GM19324 (cell line): Measurements from ENCODE around the gene RALB.
"Not testable (repeated sequence)": the region's sequence is repeated elsewhere in the genome, so short reads cannot be mapped to it uniquely, and the experiment has no call there.

Experiments used
- ATAC-seq: cut with Tn5 transposase; IDR thresholded peaks from one replicate; pipeline ENCODE4 v1.9.1; 2021; ENCODE audit warnings: mild to moderate bottlenecking, moderate library complexity; ENCODE audit not compliant: unreplicated experiment, low FRiP score

The RALB gene

GRCh38 chr2:120313695-120314615 is 61.3 kb downstream of the RALB start:
- no peak for ATAC-seq

- no peak for ATAC-seq
Measured at GRCh38 chr2:120314690-120315366, 62.2 kb downstream of the RALB start.

DNA sequence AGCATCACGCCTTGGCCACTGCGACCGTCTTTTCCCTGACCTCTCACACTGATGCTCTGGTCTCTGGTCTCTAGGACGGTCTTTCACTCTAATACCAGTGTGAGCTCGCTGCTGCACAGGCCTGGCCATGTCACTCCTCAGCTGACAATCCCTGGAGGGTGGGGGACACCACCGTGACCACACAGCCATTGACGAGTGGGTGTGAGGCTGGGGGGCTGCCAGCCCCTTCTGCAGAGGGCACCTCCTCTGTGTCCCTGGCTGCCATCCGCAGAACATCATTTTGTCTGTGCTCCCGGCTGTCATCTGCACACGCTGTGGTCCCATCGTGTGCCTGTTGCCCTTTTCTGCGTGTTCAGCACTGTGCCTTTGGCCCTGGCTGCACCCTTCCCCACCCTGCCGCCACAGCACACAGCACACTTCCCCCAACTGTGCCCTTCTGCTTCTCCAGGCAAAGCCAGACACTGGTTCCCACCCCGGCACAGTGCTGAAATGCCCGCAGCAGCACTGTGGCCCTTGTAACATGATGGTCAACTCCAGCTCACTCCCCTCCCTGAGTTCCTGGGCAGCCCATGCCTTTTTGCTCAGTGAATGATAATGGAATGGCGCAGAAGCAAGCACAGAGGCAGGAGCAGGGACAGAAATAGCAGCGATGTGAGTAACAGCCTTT is 62.8 kb downstream of the RALB start:
- no peak for ATAC-seq

- ATAC-seq: no peak
Measured at GRCh38 chr2:120316071-120316470, 63.4 kb downstream of the RALB start.

DNA sequence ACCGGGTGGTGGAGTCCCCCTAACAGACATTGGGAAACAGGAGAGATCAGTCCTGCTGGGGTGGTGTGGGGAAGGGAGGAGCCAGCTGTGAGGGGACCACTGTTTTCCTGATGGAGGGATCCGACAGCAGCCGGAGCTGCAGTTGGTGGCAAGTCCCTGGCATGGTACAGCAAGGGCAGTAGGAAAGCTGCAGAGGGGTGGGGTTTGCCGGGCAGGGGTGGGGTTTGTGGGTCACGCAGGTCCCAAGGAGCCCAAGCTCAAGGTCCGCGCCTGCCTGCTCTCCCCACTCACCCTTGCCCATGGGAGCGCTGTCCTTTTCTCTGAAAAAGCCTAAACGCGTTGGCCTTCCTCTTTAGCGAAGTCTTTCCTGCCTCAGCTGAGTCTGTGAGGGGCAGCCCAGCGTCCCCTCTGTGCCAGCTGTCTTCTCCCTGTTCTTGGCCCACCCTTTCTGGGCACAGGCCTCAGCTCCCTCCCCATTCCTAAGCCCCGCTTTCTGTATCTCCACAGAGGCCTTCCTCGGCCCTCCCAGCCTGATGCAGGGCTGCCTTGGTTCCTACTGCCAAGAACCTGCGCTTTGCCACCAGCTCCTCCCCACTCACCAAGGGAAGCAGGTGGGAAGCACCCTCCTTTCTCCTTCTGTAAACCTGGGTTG is 64.0 kb downstream of the RALB start:
- ATAC-seq: no peak

- ATAC-seq: no peak
Measured at GRCh38 chr2:120317180-120317533, 64.5 kb downstream of the RALB start.

- no peak for ATAC-seq
Measured at GRCh38 chr2:120317916-120318315, 65.3 kb downstream of the RALB start.

DNA sequence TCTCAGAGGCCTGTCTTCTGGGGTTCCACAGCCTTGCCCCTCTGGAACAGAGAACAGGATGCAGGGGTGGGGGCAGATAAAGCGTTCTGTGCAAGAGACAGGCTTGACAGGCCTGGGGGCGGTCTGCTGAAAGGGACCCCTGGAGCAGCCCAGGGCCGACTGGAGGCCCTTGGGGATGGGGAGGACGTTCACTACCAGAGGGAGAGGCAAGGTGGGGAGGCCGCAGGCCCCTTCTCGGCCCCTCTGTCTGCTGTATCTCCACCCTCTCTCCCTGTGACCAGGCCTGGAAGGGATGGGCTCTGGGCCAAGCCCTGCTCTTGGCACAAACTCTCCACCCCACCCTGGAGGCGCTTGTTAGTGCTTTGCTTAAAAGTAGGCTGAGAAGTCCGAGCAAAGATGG is 66.0 kb downstream of the RALB start:
- no peak for ATAC-seq

- ATAC-seq: no peak
Measured at GRCh38 chr2:120319123-120319522, 66.5 kb downstream of the RALB start.

GRCh38 chr2:120319686-120320317 is 67.2 kb downstream of the RALB start:
- no peak for ATAC-seq

- ATAC-seq: no peak
Measured at GRCh38 chr2:120320318-120320851, 67.7 kb downstream of the RALB start.

GRCh38 chr2:120320887-120321556 is 68.4 kb downstream of the RALB start:
- not testable (repeated sequence) for ATAC-seq

- ATAC-seq: no peak
Measured at GRCh38 chr2:120321721-120322284, 69.2 kb downstream of the RALB start.

DNA sequence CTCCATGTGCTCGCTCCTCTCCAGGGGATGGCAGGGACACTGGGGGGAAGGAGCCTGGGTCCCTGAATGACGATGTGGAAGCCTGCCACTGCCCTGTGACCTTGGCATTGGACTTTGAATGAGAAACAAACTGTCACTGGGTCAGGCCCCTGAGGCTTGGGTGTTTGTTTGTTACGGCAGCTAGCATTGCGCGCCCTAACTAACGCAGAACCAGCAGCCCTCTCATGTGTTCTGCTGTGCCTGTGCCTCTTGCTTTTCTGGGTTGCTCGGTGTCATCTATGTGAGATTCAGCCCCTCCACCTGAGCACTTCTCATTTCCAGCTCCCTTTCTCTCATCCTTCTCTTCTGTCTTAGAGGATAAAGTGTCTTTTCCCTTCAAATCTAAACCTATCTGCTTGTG is 69.7 kb downstream of the RALB start:
- ATAC-seq: no peak

DNA sequence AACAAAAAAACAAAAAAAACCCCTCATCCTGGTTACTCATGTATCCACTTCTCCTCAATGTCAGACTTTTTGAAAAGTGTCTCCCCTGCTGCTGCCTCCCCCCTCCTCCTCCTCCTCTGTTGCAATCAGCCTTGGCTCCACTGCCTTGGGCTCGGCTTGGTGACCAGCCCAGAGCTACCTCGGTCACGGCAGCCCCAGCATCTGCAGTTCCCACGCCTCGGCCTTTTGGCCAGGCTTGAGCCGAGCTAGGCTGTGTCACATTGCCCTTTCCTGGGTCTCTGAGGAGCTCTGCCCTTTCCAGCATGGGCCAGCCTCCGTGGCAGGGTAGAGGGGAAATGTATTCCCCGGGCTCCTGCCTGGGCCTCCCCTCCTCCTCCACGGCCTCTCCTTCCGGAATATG is 70.6 kb downstream of the RALB start:
- ATAC-seq: no peak

GRCh38 chr2:120323807-120324399 is 71.3 kb downstream of the RALB start:
- ATAC-seq: no peak

DNA sequence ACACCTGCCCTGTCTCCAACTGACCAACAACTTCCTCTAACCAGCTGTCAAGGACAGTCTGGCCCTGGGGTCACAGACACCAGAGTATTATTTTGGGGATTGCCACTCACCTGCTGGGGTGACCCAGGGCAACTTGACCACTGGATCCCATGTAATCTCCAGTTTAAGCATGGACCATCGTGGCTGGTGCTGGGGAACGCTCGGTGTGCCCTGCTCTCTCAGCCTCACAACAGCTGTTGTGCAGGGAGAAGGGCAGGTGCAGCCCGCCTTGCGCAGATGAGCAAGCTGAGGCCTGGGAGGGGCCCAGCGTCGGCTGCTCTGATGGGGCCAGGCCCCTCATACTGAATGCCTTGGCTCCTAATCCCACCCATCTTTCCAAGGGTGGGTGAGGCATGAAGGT is 72.3 kb downstream of the RALB start:
- no peak for ATAC-seq

DNA sequence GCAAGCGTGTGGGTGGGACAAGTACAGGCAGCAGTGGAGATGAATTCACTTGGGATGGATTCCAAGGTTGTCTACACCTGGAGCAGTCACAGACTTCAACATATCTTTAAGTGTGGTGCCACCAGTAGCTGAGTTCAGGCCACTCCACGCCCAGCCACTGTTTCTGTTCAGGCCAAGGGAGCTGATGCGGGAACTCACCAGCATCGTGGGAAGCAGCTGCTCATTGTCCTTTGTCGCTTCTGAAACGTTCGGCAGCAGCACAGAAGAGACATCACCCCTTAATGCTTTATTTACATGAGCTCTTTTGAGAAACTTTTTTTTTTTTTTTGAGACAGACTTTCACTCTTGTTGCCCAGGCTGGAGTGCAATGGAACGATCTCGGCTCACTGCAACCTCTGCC is 73.4 kb downstream of the RALB start:
- ATAC-seq: no peak
